AG09309 (cell line): ENCODE data around the gene UNK.

Source experiments
- DNase-seq: peaks from one replicate; pipeline ENCODE4 v3.0.0-alpha.2; 2010; ENCODE audit warnings: low read depth
- H3K4me3 ChIP-seq: 2 replicates; pipeline ENCODE4 v1.5.1; 2011; ENCODE audit warnings: mild to moderate bottlenecking, low read depth, low read length, moderate library complexity; ENCODE audit not compliant: control insufficient read depth
- TF ChIP-seq, protein P1 (sequence below): IDR thresholded peaks from 2 replicates; pipeline ENCODE4 v1.5.1; 2011; ENCODE audit warnings: mild to moderate bottlenecking, low read depth, low read length, inconsistent platforms; ENCODE audit not compliant: insufficient read depth, control insufficient read depth; ENCODE audit errors: missing control alignments

The UNK gene

GRCh38 chr17:75754378-75755204, 30.0 kb upstream of the UNK start:
- no peak for DNase-seq
- no peak overlapping the region for H3K4me3 ChIP-seq
- TF ChIP-seq, protein P1, sequence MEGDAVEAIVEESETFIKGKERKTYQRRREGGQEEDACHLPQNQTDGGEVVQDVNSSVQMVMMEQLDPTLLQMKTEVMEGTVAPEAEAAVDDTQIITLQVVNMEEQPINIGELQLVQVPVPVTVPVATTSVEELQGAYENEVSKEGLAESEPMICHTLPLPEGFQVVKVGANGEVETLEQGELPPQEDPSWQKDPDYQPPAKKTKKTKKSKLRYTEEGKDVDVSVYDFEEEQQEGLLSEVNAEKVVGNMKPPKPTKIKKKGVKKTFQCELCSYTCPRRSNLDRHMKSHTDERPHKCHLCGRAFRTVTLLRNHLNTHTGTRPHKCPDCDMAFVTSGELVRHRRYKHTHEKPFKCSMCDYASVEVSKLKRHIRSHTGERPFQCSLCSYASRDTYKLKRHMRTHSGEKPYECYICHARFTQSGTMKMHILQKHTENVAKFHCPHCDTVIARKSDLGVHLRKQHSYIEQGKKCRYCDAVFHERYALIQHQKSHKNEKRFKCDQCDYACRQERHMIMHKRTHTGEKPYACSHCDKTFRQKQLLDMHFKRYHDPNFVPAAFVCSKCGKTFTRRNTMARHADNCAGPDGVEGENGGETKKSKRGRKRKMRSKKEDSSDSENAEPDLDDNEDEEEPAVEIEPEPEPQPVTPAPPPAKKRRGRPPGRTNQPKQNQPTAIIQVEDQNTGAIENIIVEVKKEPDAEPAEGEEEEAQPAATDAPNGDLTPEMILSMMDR, result no peak

DNA sequence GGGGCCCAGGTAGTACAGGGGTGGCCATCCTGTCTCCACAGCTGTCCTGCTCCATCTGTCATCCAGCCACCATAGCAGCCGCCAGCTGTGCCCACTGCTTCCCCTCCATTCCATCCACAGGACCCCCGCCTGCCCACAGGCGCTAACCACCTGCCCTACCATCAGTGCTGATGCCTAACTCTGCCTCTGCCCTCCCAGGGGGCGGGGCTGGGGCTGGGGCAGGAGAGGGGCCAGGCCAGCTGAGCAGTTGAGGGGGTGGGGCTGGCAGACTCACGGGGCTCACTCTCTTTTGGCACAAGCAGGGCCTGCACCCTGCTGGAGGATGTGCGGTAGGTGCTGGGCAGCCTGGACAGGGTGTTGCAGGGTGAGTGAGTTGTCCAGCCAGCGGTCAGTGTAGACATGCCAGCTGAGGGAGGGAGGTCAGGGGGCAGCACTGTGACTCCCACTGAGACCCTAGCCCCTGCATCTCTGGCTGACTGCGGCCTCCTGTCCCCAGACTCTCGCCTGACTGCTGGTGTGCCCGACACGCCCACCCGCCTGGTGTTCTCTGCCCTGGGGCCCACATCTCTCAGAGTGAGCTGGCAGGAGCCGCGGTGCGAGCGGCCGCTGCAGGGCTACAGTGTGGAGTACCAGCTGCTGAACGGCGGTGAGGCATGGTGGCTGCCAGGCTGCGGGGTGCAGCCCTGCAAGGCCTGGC, 29.3 kb upstream of the UNK start:
- TF ChIP-seq, protein P1, result peak; percentile 2
- no peak overlapping the region for H3K4me3 ChIP-seq
- no peak for DNase-seq

- no peak overlapping the region for H3K4me3 ChIP-seq
- DNase-seq, result no peak
- TF ChIP-seq, protein P1, result no peak
Measured at GRCh38 chr17:75755990-75756389, 28.6 kb upstream of the UNK start.

GRCh38 chr17:75756451-75757085, 28.0 kb upstream of the UNK start:
- no peak for DNase-seq
- TF ChIP-seq, protein P1, result no peak
- no peak overlapping the region for H3K4me3 ChIP-seq

DNA sequence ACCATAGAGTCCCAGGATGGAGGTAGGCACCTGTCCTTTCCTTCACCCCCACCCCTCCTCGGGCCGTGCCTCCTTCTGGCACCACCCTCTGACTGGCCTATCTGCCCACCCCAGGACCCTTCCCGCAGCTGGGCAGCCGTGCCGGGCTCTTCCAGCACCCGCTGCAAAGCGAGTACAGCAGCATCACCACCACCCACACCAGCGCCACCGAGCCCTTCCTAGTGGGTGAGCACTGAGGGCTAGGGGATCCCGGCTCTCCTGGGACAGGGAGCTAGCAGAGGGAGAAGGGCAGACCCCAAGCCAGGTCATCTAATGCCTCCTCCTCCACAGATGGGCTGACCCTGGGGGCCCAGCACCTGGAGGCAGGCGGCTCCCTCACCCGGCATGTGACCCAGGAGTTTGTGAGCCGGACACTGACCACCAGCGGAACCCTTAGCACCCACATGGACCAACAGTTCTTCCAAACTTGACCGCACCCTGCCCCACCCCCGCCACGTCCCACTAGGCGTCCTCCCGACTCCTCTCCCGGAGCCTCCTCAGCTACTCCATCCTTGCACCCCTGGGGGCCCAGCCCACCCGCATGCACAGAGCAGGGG, 27.4 kb upstream of the UNK start:
- H3K4me3 ChIP-seq, result no peak overlapping the region
- DNase-seq, result no peak
- TF ChIP-seq, protein P1, result no peak

GRCh38 chr17:75758131-75758905, 26.3 kb upstream of the UNK start:
- TF ChIP-seq, protein P1, result peak; percentile 40
- DNase-seq, result no peak
- H3K4me3 ChIP-seq, result no peak overlapping the region
